SK-N-SH (cell line): ENCODE results near the gene CCNL2. TPM values are rescaled to one million over a fixed set of nuclear protein-coding genes. Genes with fewer than 3 reads are reported as not detected.

Experiments used
- CTCF ChIA-PET: fragments of 300-600, 350-600 bp; formaldehyde crosslinking; extraction: SDS; loops from one replicate; lab custom pipeline; 2021; lab: Yijun Ruan, JAX
- POLR2A ChIA-PET: fragments of 350-600 bp; sonication (Branson Sonifier 250); formaldehyde crosslinking; extraction: SDS; loops from one replicate; lab custom pipeline; 2020; ENCODE audit warnings: antibody characterized with exemption, inconsistent platforms; lab: Yijun Ruan, JAX
- DNase-seq: peaks from one replicate; pipeline ENCODE4 v3.0.0; 2012
- H2AFZ ChIP-seq: fragments of 200-600 bp; sonication (generic); 2 replicates; pipeline ENCODE4 v1.8.1; 2016; ENCODE audit warnings: antibody characterized with exemption, mild to moderate bottlenecking, low read depth
- H3F3A ChIP-seq: fragments of 200-600 bp; sonication (generic); replicated peaks from 2 replicates; pipeline ENCODE3; 2016; ENCODE audit warnings: antibody characterized with exemption, mild to moderate bottlenecking; ENCODE audit not compliant: insufficient read depth
- H3K27ac ChIP-seq, 2 experiments: fragments of 200-500 bp in 1 of 2; fragments of 200-600 bp in 1 of 2; sonication (Bioruptor generic) in 1 of 2; sonication (generic), shearing (Covaris generic) in 1 of 2; 2 replicates each; pipeline versions ENCODE4 v1.5.1 to v1.6.1; 2014 to 2016; ENCODE audit warnings: low read depth in 2 of 2, inconsistent platforms in 1 of 2, low read length in 1 of 2, mild to moderate bottlenecking in 1 of 2, mixed read lengths in 1 of 2
- H3K27me3 ChIP-seq: fragments of 200-600 bp; sonication (generic), shearing (Covaris generic); 2 replicates; pipeline ENCODE4 v1.6.1; 2016; ENCODE audit warnings: mixed run types; ENCODE audit not compliant: insufficient read depth
- H3K36me3 ChIP-seq, 2 experiments: fragments of 200-500 bp in 1 of 2; fragments of 200-600 bp in 1 of 2; sonication (Bioruptor generic) in 1 of 2; sonication (generic) in 1 of 2; replicated peaks in 1 of 2; 2 replicates each; pipeline versions ENCODE3 to v1.5.1; 2014 to 2016; ENCODE audit warnings: low read length in 1 of 2, mild to moderate bottlenecking in 1 of 2; ENCODE audit not compliant: insufficient read depth in 2 of 2, control insufficient read depth in 1 of 2
- H3K4me1 ChIP-seq, 2 experiments: fragments of 200-500 bp in 1 of 2; fragments of 200-600 bp in 1 of 2; sonication (Bioruptor generic) in 1 of 2; sonication (generic), shearing (Covaris generic) in 1 of 2; 2 replicates each; pipeline versions ENCODE4 v1.5.1 to v1.6.1; 2014 to 2016; ENCODE audit warnings: low read depth in 1 of 2, low read length in 1 of 2, mixed run types in 1 of 2; ENCODE audit not compliant: insufficient read depth in 2 of 2, control insufficient read depth in 1 of 2
- H3K4me2 ChIP-seq: fragments of 200-600 bp; sonication (generic), shearing (Covaris generic); 2 replicates; pipeline ENCODE4 v1.6.1; 2017; ENCODE audit warnings: mixed run types
- H3K4me3 ChIP-seq, 2 experiments: fragments of 200-500 bp in 1 of 2; fragments of 200-600 bp in 1 of 2; sonication (Bioruptor generic) in 1 of 2; sonication (generic), shearing (Covaris generic) in 1 of 2; 2 replicates each; pipeline versions ENCODE4 v1.5.1 to v1.8.1; 2014 to 2016; ENCODE audit warnings: low read depth in 2 of 2, inconsistent platforms in 1 of 2, low read length in 1 of 2, mild to moderate bottlenecking in 1 of 2, mixed read lengths in 1 of 2, moderate library complexity in 1 of 2
- H3K79me2 ChIP-seq: fragments of 200-600 bp; sonication (generic); 2 replicates; pipeline ENCODE4 v1.8.1; 2017; ENCODE audit warnings: mild to moderate bottlenecking; ENCODE audit not compliant: insufficient read depth
- H3K9ac ChIP-seq: fragments of 200-600 bp; sonication (generic); 2 replicates; pipeline ENCODE4 v1.6.1; 2017; ENCODE audit warnings: mixed run types
- H3K9me2 ChIP-seq: fragments of 200-600 bp; sonication (generic); 2 replicates; pipeline ENCODE4 v1.6.1; 2017; ENCODE audit warnings: mixed run types
- H3K9me3 ChIP-seq: fragments of 200-600 bp; sonication (generic); 2 replicates; pipeline ENCODE4 v1.6.1; 2017; ENCODE audit warnings: mixed run types, mild to moderate bottlenecking, moderate library complexity
- H4K20me1 ChIP-seq: fragments of 200-600 bp; sonication (generic); 2 replicates; pipeline ENCODE4 v1.6.1; 2017; ENCODE audit warnings: mild to moderate bottlenecking, mixed run types; ENCODE audit not compliant: insufficient read depth
- CHD2 ChIP-seq: fragments of 150-350 bp; IDR thresholded peaks from 2 replicates; pipeline ENCODE4 v1.6.1; 2018; ENCODE audit warnings: low read length; ENCODE audit not compliant: partially characterized antibody
- ELF1 ChIP-seq: IDR thresholded peaks from 2 replicates; pipeline ENCODE4 v1.4.0; 2012
- EP300 ChIP-seq, 2 experiments: IDR thresholded peaks; 2 replicates each; pipeline versions ENCODE4 v1.4.0 to v1.6.1; 2012; ENCODE audit warnings: borderline replicate concordance in 1 of 2, low read depth in 1 of 2, low read length in 1 of 2
- FOXJ3 ChIP-seq: sonication (generic); formaldehyde crosslinking; IDR thresholded peaks from 2 replicates; pipeline ENCODE4 v1.5.1; 2020; ENCODE audit warnings: mild to moderate bottlenecking, missing genetic modification reagents
- FOXM1 ChIP-seq: IDR thresholded peaks from 2 replicates; pipeline ENCODE4 v1.4.0; 2012; ENCODE audit warnings: low read depth, mild to moderate bottlenecking
- GABPA ChIP-seq: IDR thresholded peaks from 2 replicates; pipeline ENCODE4 v1.4.0; 2012; ENCODE audit warnings: low read depth, mild to moderate bottlenecking
- GATA2 ChIP-seq: sonication (generic); formaldehyde crosslinking; IDR thresholded peaks from 2 replicates; pipeline ENCODE4 v1.5.0; 2020; ENCODE audit warnings: mild to moderate bottlenecking, missing genetic modification reagents
- MEF2A ChIP-seq: IDR thresholded peaks from 2 replicates; pipeline ENCODE4 v1.4.0; 2012; ENCODE audit warnings: low read depth, borderline replicate concordance
- NRF1 ChIP-seq: IDR thresholded peaks from 2 replicates; pipeline ENCODE4 v1.6.1; 2012; ENCODE audit warnings: low read depth, mild to moderate bottlenecking, low read length
- RCOR1 ChIP-seq: fragments of 150-350 bp; IDR thresholded peaks from 2 replicates; pipeline ENCODE4 v1.6.1; 2017; ENCODE audit warnings: antibody characterized with exemption, low read length
- RFX5 ChIP-seq: IDR thresholded peaks from 2 replicates; pipeline ENCODE4 v1.6.1; 2012; ENCODE audit warnings: mild to moderate bottlenecking, improper control_type of control experiment, low read length
- RXRA ChIP-seq: IDR thresholded peaks from 2 replicates; pipeline ENCODE4 v1.4.0; 2012; ENCODE audit warnings: low read depth, mild to moderate bottlenecking, borderline replicate concordance
- ZBTB33 ChIP-seq: IDR thresholded peaks from 2 replicates; pipeline ENCODE4 v1.4.0; 2012; ENCODE audit warnings: low read depth, borderline replicate concordance
- WGBS: methylation state at CpG from one replicate; pipeline ENCODE4 v1.1.6; 2017; ENCODE audit warnings: low lambda C conversion rate; 5-methylcytosine and 5-hydroxymethylcytosine counted together
- polyA plus RNA-seq, 3 experiments: library from polyadenylated mRNA; depleted of rRNA; stranded (reverse); fragments of >200 nt; gene quantifications; 2 replicates each; pipeline ENCODE4 v1.2.3, GENCODE V29; 2012
- TF ChIP-seq, protein P1 (sequence below): fragments of 200-600 bp; sonication (generic); IDR thresholded peaks from 2 replicates; pipeline ENCODE4 v1.6.1; 2017; ENCODE audit warnings: antibody characterized with exemption, mild to moderate bottlenecking, moderate library complexity
- TF ChIP-seq, protein P2 (sequence below): IDR thresholded peaks from 2 replicates; pipeline ENCODE4 v1.4.0; 2012; ENCODE audit warnings: low read depth
- TF ChIP-seq, protein P3 (sequence below): IDR thresholded peaks from 2 replicates; pipeline ENCODE4 v1.4.0; 2012; ENCODE audit warnings: low read depth, borderline replicate concordance

CCNL2 gene
- polyA plus RNA-seq, 1 of the 3 experiments (the other 2 are of a cell fraction), result 362 TPM

DNA sequence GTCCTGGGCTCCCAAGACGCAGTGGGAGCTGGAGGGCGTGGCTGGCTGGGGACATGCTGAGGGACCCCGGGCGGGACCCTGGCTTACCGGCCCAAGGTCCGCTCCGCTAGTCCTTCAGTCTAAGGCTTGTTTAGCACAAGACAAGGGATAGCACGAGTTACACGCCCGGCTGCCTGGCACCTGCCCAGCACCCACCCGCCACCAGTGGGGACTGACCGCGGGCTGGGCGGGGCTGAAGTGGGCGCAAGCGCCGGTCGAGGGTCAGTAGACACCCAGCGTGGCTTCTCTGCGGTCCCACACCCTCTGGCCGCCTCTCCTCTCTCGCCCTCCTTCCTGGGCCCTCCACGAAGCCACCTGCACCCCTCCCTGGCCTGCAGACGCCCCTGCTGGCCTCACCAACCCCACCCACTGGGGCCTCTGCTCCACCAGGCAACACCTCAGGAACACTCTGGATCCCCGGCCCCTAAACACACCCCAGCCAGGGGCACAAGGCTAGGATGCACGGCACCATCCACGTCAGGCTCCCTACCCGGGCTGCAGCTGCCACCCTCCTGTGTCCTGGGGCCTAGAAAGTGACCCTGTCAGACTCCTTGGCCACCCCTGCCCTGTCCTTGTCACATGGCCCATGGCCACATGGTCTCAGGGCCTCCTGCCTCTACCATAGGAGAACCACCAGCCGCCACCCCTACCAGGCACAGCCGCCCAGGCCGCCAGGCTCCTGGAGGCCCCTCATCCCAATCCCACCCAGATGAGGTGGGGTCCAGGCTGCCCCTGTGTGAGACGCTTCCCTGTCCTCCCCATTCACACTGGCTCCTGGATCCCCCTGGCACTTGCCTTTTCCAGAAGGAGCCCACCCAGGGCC, 62.0 kb downstream of the CCNL2 start (continued):
- TF ChIP-seq GATA2 (CRISPR knock-in tag), result no peak
- TF ChIP-seq CHD2, result no peak

GRCh38 chr1:1336446-1336845, 62.7 kb downstream of the CCNL2 start:
- H3K4me3 ChIP-seq, result no peak overlapping the region
- no peaks in the 10 kb centered on the region; a peak in 1 of 4 replicates for H3K4me1 ChIP-seq
- peaks cover 0 to 20% of the 10 kb centered on the region in 2 experiments for H3K36me3 ChIP-seq
- H3K9me3 ChIP-seq, result no peaks in the 10 kb centered on the region
- H3K79me2 ChIP-seq, result no peaks in the 10 kb centered on the region
- ChIA-PET POLR2A (no interaction called here), CTCF (interaction anchor here (1.0 to 3.6 kb wide), 3 partner anchors 8 to 15 kb away, joined by 3 to 16 read pairs (median 8); no protein-coding TSS in a partner anchor)
- no peaks in the 10 kb centered on the region for H3K27me3 ChIP-seq
- no peaks in the 10 kb centered on the region for H3F3A ChIP-seq
- DNase-seq, result no peak
- H3K4me2 ChIP-seq, result no peak overlapping the region
- H3K9ac ChIP-seq, result no peak overlapping the region
- H3K9me2 ChIP-seq, result no peaks in the 10 kb centered on the region
- TF ChIP-seq, protein P1, sequence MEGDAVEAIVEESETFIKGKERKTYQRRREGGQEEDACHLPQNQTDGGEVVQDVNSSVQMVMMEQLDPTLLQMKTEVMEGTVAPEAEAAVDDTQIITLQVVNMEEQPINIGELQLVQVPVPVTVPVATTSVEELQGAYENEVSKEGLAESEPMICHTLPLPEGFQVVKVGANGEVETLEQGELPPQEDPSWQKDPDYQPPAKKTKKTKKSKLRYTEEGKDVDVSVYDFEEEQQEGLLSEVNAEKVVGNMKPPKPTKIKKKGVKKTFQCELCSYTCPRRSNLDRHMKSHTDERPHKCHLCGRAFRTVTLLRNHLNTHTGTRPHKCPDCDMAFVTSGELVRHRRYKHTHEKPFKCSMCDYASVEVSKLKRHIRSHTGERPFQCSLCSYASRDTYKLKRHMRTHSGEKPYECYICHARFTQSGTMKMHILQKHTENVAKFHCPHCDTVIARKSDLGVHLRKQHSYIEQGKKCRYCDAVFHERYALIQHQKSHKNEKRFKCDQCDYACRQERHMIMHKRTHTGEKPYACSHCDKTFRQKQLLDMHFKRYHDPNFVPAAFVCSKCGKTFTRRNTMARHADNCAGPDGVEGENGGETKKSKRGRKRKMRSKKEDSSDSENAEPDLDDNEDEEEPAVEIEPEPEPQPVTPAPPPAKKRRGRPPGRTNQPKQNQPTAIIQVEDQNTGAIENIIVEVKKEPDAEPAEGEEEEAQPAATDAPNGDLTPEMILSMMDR, result no peak
- no peak for TF ChIP-seq EP300 (IDR thresholded peaks at IDR 0.05; ENCODE audit: borderline replicate concordance in 1 of 2, low read depth in 1 of 2, low read length in 1 of 2)
- TF ChIP-seq GABPA, result no peak
- no peak for TF ChIP-seq ZBTB33
- no peak for TF ChIP-seq MEF2A
- no peak for TF ChIP-seq NRF1
- no peak for TF ChIP-seq FOXJ3 (CRISPR knock-in tag)
- WGBS, result 98% methylated on average over 19 of the region's 26 CpGs
- H2AFZ ChIP-seq, result no peak overlapping the region
- no peak overlapping the region for H3K27ac ChIP-seq
- H4K20me1 ChIP-seq, result peaks cover 5% of the 10 kb centered on the region; the same call in 1 of the 2 replicates

- no peaks in the 10 kb centered on the region for H3K9me2 ChIP-seq
- H3K4me1 ChIP-seq, result peaks cover 0 to 5% of the 10 kb centered on the region in 2 experiments; a peak in 1 of 4 replicates
- no peak overlapping the region for H3K9ac ChIP-seq
- H3K4me2 ChIP-seq, result no peak overlapping the region
- no peak for DNase-seq
- H3K4me3 ChIP-seq, result no peak overlapping the region
- no peaks in the 10 kb centered on the region for H3K9me3 ChIP-seq
- ChIA-PET CTCF (interaction anchor here (1.0 to 3.6 kb wide), 3 partner anchors 8 to 16 kb away, joined by 3 to 16 read pairs (median 8); no protein-coding TSS in a partner anchor), POLR2A (no interaction called here)
- H2AFZ ChIP-seq, result no peak overlapping the region
- no peaks in the 10 kb centered on the region for H3K79me2 ChIP-seq
- WGBS, result 91% methylated on average over 8 of the region's 21 CpGs
- peaks cover 0 to 20% of the 10 kb centered on the region in 2 experiments for H3K36me3 ChIP-seq
- peaks cover 2% of the 10 kb centered on the region; the same call in 1 of the 2 replicates for H4K20me1 ChIP-seq
- H3F3A ChIP-seq, result no peaks in the 10 kb centered on the region
- no peaks in the 10 kb centered on the region for H3K27me3 ChIP-seq
- no peak overlapping the region for H3K27ac ChIP-seq
- TF ChIP-seq GATA2 (CRISPR knock-in tag) (no peak), ZBTB33 (no peak), RXRA (no peak), EP300 (IDR thresholded peaks at IDR 0.05; ENCODE audit: borderline replicate concordance in 1 of 2, low read depth in 1 of 2, low read length in 1 of 2) (no peak), ELF1 (no peak), FOXM1 (no peak), RCOR1 (no peak), RFX5 (no peak), FOXJ3 (CRISPR knock-in tag) (no peak)
- TF ChIP-seq, protein P2, sequence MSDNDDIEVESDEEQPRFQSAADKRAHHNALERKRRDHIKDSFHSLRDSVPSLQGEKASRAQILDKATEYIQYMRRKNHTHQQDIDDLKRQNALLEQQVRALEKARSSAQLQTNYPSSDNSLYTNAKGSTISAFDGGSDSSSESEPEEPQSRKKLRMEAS, result no peak
- TF ChIP-seq, protein P3, sequence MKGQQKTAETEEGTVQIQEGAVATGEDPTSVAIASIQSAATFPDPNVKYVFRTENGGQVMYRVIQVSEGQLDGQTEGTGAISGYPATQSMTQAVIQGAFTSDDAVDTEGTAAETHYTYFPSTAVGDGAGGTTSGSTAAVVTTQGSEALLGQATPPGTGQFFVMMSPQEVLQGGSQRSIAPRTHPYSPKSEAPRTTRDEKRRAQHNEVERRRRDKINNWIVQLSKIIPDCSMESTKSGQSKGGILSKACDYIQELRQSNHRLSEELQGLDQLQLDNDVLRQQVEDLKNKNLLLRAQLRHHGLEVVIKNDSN, result no peak
Observed at GRCh38 chr1:1335792-1336248, 63.3 kb downstream of the CCNL2 start.
